NCI-H2107 treated with DMSO at 0.1 percent for 48 hours (cell line): ENCODE results near the gene COLGALT1.
"Not testable (repeated sequence)": the region's sequence is repeated elsewhere in the genome, so short reads cannot be mapped to it uniquely, and the experiment has no call there.

ENCODE experiments used
- DNase-seq: peaks from one replicate; lab custom pipeline; 2025; ENCODE audit not compliant: unreplicated experiment; lab: John Stamatoyannopoulos, UW

Gene COLGALT1

GRCh38 chr19:17555480-17555928 lies at the start of gene COLGALT1:
TSS of gene COLGALT1 (plus strand) at chr19:17555649. CDS start at chr19:17555714, 65 bp downstream.
- DNase-seq = peak; percentile 95

- no peak for DNase-seq
Measured at GRCh38 chr19:17506745-17507144, 48.7 kb upstream of the COLGALT1 start.

GRCh38 chr19:17508558-17508933 lies 46.9 kb upstream of the COLGALT1 start:
- DNase-seq = not testable (repeated sequence)

- no peak for DNase-seq
Measured at GRCh38 chr19:17510220-17510993, 45.0 kb upstream of the COLGALT1 start.

- no peak for DNase-seq
Measured at GRCh38 chr19:17511724-17512573, 43.5 kb upstream of the COLGALT1 start.

DNA sequence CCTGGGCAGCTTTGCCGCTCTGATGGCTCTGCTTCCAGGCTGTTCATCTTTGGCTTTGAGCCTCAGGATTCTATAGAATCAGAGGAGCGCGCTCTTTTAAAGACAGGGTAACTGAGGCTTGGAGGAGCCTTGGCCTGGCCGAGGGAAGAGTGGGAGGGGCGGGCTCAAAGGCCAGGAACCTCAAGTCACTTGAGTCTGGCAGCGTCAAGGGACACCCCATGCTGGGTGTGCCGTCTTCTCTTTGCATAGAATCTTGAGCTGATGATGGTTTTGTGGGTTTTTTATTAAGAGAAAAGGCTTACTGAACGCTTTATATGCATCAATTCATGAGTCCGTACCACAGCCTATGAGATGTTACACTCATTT lies 42.9 kb upstream of the COLGALT1 start:
- DNase-seq = no peak

- no peak for DNase-seq
Measured at GRCh38 chr19:17515408-17516149, 39.9 kb upstream of the COLGALT1 start.

DNA sequence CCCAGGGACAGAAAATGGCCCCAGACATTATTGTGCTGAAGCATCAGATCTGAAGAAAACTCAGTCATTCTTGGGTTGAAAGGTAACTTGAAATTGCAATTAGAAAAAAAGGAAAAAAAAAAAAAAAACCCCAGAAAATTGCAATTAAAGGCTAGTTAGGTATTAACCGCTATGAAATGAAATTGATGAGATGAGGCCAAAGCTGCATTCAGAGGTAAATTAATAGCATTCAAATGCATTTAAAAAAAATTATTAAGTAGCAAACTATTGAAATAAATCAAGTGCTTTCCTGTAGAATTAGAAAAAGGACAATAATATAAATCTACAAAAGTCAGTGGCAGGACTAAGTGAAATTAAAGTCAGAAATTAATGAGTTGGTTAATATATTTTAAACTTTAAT lies 37.6 kb upstream of the COLGALT1 start:
- no peak for DNase-seq

GRCh38 chr19:17518654-17519053 lies 36.8 kb upstream of the COLGALT1 start:
- DNase-seq = not testable (repeated sequence)

DNA sequence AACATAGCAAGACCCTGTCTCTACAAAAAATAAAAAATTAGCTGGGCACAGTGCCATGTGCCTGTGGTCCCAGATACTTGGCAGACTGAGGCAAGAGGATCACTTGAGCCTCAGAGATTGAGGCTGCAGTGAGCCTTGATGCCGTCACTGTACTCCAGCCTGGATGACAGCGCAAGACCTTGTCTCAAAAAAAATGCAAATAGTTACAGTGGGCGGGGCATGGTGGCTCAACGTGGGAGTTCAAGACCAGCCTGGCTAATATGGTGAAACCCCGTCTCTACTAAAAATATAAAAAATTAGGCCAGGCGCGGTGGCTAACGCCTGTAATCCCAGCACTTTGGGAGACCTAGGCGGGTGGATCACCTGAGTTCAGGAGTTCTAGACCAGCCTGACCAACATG lies 35.5 kb upstream of the COLGALT1 start:
- no peak for DNase-seq

DNA sequence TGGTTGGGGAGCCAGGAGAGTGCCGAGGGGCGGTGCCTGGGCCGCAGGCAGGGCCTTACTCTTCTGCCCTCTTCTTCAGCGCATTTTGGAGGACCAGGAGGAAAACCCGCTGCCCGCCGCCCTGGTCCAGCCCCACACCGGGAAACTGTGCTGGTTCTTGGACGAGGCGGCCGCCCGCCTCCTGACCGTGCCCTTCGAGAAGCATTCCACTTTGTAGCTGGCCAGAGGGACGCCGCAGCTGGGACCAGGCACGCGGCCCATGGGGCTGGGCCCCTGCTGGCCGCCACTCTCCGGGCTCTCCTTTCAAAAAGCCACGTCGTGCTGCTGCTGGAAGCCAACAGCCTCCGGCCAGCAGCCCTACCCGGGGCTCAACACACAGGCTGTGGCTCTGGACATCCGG lies 34.6 kb upstream of the COLGALT1 start:
- DNase-seq = no peak

DNA sequence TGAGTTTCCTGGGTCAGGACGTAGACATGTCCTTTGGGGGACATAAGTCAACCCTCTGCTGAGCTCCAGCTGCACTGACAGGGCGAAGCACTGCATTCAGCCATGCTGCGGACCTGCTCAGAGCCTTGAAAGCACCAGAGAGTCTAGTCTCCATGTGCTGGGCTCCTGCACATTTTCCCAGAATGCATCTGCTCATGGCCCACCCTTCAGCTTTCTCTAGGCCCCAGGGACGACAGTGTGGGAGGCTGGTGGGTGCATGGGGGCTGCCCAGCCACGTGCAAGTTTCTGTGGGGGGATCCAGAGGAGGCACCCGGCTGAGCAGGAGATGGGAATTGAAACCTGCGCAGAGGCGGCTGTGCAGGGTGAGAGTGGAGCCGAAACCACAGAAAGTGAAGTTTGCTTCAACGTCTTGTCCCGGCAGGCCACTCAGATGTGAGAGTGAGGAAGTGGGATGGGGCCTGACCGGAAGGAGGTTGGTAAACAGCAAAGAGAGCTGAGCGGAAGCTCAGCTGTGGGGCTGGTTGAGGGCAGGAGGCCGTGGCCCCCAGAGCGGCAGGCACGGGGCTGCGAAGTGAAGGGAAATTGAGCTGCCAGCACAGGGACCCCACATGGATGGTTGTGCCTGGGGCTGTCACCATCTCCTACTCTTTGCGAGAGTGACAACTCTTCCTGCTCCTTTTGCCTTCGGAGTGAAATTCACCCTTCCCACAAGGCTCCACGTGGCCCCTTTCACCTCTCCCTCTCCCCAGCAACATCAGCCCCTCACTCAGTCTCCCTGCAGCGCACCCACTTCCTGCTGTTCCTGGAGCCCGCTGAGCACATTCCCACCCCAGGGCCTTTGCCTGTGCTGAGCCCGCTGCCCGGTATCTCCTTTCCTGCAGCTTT lies 32.2 kb upstream of the COLGALT1 start:
- no peak for DNase-seq

DNA sequence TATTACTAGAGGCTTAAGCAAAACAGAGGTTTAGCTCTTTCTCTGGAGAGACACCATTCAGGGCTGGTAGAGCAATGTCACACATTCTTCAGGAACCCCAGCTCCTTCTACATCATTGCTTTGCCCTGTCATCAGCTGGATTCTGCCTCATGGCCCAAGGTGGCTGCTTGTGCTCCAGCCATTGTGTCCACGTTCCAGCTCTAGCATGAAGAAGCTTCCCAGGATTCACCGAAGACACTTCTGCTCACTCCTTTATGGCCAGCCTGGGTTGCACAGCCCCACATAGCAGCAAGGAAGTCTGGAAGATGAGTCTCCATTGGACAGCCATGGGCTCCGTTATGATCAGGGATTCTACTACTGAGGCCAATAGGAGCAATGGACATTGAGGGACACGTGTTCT lies 30.8 kb upstream of the COLGALT1 start:
- DNase-seq = no peak

DNA sequence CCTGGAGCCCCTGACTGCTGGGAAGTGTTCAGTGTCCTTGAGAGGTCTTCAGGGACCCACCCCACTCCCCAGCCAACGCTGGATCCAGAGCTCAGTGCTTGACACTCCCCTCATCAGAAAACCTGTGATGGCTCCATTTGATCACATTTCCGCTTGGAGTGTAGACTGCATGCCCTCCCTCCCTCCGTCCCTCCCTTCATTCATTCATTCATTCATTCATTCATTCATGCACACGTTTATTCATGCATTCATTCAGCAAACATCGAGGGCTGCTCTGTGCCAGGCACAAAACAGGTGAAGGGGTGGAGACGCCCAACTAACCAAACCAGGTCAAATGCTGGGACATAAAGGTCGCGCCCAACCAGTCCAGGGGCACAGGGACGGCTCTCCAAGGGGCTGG lies 30.3 kb upstream of the COLGALT1 start:
- no peak for DNase-seq

GRCh38 chr19:17526922-17527321 lies 28.5 kb upstream of the COLGALT1 start:
- peak; percentile 11 for DNase-seq

- DNase-seq = no peak
Measured at GRCh38 chr19:17527326-17527725, 28.1 kb upstream of the COLGALT1 start.

DNA sequence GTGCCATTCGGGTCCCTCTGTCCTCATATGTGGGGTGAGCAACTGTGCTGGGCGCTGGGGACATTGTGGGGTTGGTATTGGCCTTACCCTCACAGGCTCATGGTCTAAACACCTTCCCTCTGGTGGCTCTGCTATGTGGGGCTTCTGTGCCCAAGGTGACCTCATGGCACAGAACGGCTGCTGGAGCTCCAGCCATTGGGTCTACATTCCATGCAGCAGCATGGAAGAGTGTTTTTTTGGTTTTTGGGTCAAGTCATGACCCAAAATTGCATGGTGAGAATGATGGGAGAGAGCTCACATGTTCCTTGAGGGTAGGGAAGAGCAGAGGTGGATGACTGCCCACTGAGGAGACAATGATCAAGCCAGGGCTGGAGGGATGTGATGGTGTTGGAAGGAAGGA lies 26.8 kb upstream of the COLGALT1 start:
- no peak for DNase-seq

DNA sequence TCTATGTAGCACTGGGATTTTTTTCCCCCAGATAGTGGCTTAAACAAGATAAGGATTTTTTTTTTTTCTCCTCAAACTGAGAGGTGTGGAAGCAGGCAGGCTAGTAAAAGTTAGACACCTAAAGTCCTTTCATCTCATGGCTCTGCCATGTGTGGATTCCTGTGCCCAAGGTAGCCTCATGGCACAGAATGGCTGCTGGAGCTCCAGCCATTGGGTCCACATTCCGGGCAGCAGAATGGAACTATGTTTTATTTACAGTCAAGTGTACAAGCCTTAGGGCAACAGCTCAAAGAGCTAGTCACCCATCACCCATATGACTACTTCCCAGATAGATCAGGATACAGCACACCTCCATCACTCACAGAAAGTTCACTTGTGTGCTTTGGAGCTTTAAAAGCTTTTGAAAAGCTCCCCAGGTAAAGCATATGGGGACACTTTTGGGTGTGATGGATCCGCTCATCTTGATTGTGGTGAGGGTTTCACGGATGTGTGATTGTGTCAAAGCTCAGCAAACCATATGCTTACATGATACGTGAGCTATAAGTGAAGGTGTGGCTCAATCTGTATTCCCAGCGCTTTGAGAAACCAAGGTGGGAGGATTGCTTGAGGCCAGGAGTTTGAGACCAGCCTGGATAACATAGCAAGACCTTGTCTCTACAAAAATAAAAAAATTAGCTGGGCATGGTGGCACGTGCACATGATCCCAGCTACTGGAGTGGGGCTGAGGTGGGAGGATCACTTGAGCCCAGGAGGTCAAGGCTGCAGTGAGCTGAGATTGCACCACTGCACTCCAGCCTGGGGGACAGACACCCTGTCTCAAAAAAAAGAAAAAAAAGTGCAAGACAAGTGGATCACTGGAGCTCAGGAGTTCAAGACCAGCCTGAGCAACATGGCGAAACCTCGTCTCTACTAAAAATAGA lies 25.9 kb upstream of the COLGALT1 start:
- DNase-seq = no peak

GRCh38 chr19:17530586-17530985 lies 24.9 kb upstream of the COLGALT1 start:
- DNase-seq = no peak
